ENCODE data around the gene OLA1. TPM values are rescaled to one million over a fixed set of nuclear protein-coding genes. Genes with fewer than 3 reads are reported as not detected.

Gene OLA1
- polyA plus RNA-seq, 1 of the 3 experiments (the other 2 are of a cell fraction) = 46.9 TPM

GRCh38 chr2:174158003-174158402 is 90.3 kb downstream of the OLA1 start:
- Histone ChIP-seq H3K79me2 (ENCODE audit: insufficient read depth) (peaks cover 23% of the 10 kb centered on the region), H3K27me3 (ENCODE audit: insufficient read depth) (no peaks in the 10 kb centered on the region), H3K9me3 (no peaks in the 10 kb centered on the region), H3F3A (replicated peaks; ENCODE audit: insufficient read depth) (peaks cover 12% of the 10 kb centered on the region), H3K36me3 (replicated peaks in 1 of 2; ENCODE audit: control insufficient read depth in 1 of 2, insufficient read depth in 2 of 2, low read length in 1 of 2) (peaks cover 0 to 24% of the 10 kb centered on the region in 2 experiments), H4K20me1 (ENCODE audit: insufficient read depth) (no peaks in the 10 kb centered on the region), H3K9me2 (no peaks in the 10 kb centered on the region), H3K4me1 (ENCODE audit: control insufficient read depth in 1 of 2, insufficient read depth in 2 of 2, low read depth in 1 of 2, low read length in 1 of 2) (peaks cover 5 to 14% of the 10 kb centered on the region in 2 experiments; a peak in 3 of 4 replicates), H3K27ac (ENCODE audit: low read depth in 2 of 2, low read length in 1 of 2) (no peak overlapping the region), H2AFZ (ENCODE audit: low read depth) (no peak overlapping the region), H3K9ac (no peak overlapping the region), H3K4me2 (no peak overlapping the region), H3K4me3 (ENCODE audit: low read depth in 2 of 2, low read length in 1 of 2) (no peak overlapping the region; a peak in 1 of 4 replicates)
- peak; percentile 44 for DNase-seq
- ChIA-PET CTCF (interaction anchor here (0.7 to 1.4 kb wide), 6 partner anchors 10 to 183 kb away, joined by 3 to 6 read pairs (median 3); no protein-coding TSS in a partner anchor), POLR2A (no interaction called here)
- TF ChIP-seq RAD21 (IDR thresholded peaks at IDR 0.05; ENCODE audit: low read length) (peak; percentile 61), CTCF (IDR thresholded peaks at IDR 0.05) (peak; percentile 55), GABPA (IDR thresholded peaks at IDR 0.05; ENCODE audit: low read depth) (no peak), TEAD4 (IDR thresholded peaks at IDR 0.05; ENCODE audit: borderline replicate concordance, insufficient read depth) (no peak), NFIC (IDR thresholded peaks at IDR 0.05; ENCODE audit: borderline replicate concordance) (no peak), USF1 (IDR thresholded peaks at IDR 0.05; ENCODE audit: borderline replicate concordance, low read depth) (no peak), CHD2 (IDR thresholded peaks at IDR 0.05; ENCODE audit: low read length, partially characterized antibody) (no peak), FOSL2 (IDR thresholded peaks at IDR 0.05; ENCODE audit: borderline replicate concordance, low read depth) (no peak), YY1 (IDR thresholded peaks at IDR 0.05; ENCODE audit: low read depth) (no peak), SMC3 (IDR thresholded peaks at IDR 0.05; ENCODE audit: low read depth, low read length) (peak; percentile 50), POLR2AphosphoS5 (IDR thresholded peaks at IDR 0.05; ENCODE audit: low read depth, low read length) (no peak), SIN3A (IDR thresholded peaks at IDR 0.05; ENCODE audit: borderline replicate concordance, low read depth, low read length) (no peak), TCF12 (IDR thresholded peaks at IDR 0.05) (no peak), EZH2phosphoT487 (IDR thresholded peaks at IDR 0.05; ENCODE audit: borderline replicate concordance, low read depth) (no peak)
- 93% methylated on average over 3 of the region's 3 CpGs for WGBS (ENCODE audit: low lambda C conversion rate)

- no peaks in the 10 kb centered on the region for H4K20me1 ChIP-seq (ENCODE audit: insufficient read depth)
- no peak for DNase-seq
- no peaks in the 10 kb centered on the region for H3K27me3 ChIP-seq (ENCODE audit: insufficient read depth)
- H3K36me3 ChIP-seq (replicated peaks in 1 of 2; ENCODE audit: control insufficient read depth in 1 of 2, insufficient read depth in 2 of 2, low read length in 1 of 2) = peaks cover 0 to 21% of the 10 kb centered on the region in 2 experiments
- CTCF ChIA-PET = interaction anchor here (0.6 to 1.2 kb wide), 2 partner anchors 12 to 160 kb away, joined by 3 read pairs; no protein-coding TSS in a partner anchor
- H3K9me3 ChIP-seq = no peaks in the 10 kb centered on the region
- no peak overlapping the region for H3K9ac ChIP-seq
- POLR2A ChIA-PET = no interaction called here
- peaks cover 12% of the 10 kb centered on the region for H3F3A ChIP-seq (replicated peaks; ENCODE audit: insufficient read depth)
- no peaks in the 10 kb centered on the region for H3K9me2 ChIP-seq
- 97% methylated on average over 1 of the region's 1 CpG for WGBS (ENCODE audit: low lambda C conversion rate)
- H3K79me2 ChIP-seq (ENCODE audit: insufficient read depth) = peaks cover 22% of the 10 kb centered on the region
- H3K4me2 ChIP-seq = no peak overlapping the region
- H2AFZ ChIP-seq (ENCODE audit: low read depth) = no peak overlapping the region
- no peak overlapping the region; a peak in 1 of 4 replicates for H3K4me3 ChIP-seq (ENCODE audit: low read depth in 2 of 2, low read length in 1 of 2)
- H3K4me1 ChIP-seq (ENCODE audit: control insufficient read depth in 1 of 2, insufficient read depth in 2 of 2, low read depth in 1 of 2, low read length in 1 of 2) = peaks cover 5 to 14% of the 10 kb centered on the region in 2 experiments; a peak in 3 of 4 replicates
- no peak overlapping the region for H3K27ac ChIP-seq (ENCODE audit: low read depth in 2 of 2, low read length in 1 of 2)
- TF ChIP-seq NRF1 (IDR thresholded peaks at IDR 0.05; ENCODE audit: low read depth, low read length) = no peak
- TF ChIP-seq EZH2phosphoT487 (IDR thresholded peaks at IDR 0.05; ENCODE audit: borderline replicate concordance, low read depth) = no peak
- no peak for TF ChIP-seq RFX5 (IDR thresholded peaks at IDR 0.05; ENCODE audit: low read length)
- no peak for TF ChIP-seq GABPA (IDR thresholded peaks at IDR 0.05; ENCODE audit: low read depth)
- TF ChIP-seq RXRA (IDR thresholded peaks at IDR 0.05; ENCODE audit: borderline replicate concordance, low read depth) = no peak
- TF ChIP-seq FOXM1 (IDR thresholded peaks at IDR 0.05; ENCODE audit: low read depth) = no peak
- no peak for TF ChIP-seq USF1 (IDR thresholded peaks at IDR 0.05; ENCODE audit: borderline replicate concordance, low read depth)
- TF ChIP-seq REST (IDR thresholded peaks at IDR 0.05; ENCODE audit: low read depth, low read length) = no peak
- no peak for TF ChIP-seq EP300 (IDR thresholded peaks at IDR 0.05; ENCODE audit: borderline replicate concordance in 1 of 2, low read depth in 1 of 2, low read length in 1 of 2)
- no peak for TF ChIP-seq ELF1 (IDR thresholded peaks at IDR 0.05)
- TF ChIP-seq MEF2A (IDR thresholded peaks at IDR 0.05; ENCODE audit: borderline replicate concordance, low read depth) = no peak
These were observed 91.3 kb downstream of the OLA1 start for GRCh38 chr2:174157053-174157452.
